Heart left ventricle (tissue), 16 donors: ENCODE data around the gene BICRA. TPM values are rescaled to one million over a fixed set of nuclear protein-coding genes. Genes with fewer than 3 reads are reported as not detected.
A peak's percentile ranks its signal among the peaks of the same experiment; 100 is the strongest.

ENCODE experiments used
- ATAC-seq, 4 donors: fragments of 200-7000 bp; cut with Tn5 transposase; one replicate each; pipeline ENCODE4 v1.9.1; 2020 to 2022; ENCODE audit warnings: moderate library complexity in 4 of 4, mild to moderate bottlenecking in 3 of 4, moderate number of reproducible peaks in 1 of 4
- DNase-seq, 5 donors: peaks; one replicate each; pipeline ENCODE4 v3.0.0-alpha.2; 2020
- H3K27ac ChIP-seq, 12 donors: fragments of 200-600 bp; sonication (generic) in 4 of 12; one replicate each; pipeline versions ENCODE4 v1.5.0 to v1.8.0; 2016 to 2022; ENCODE audit warnings: mild to moderate bottlenecking in 2 of 12
- H3K27me3 ChIP-seq, 9 donors: fragments of 200-600 bp; sonication (generic) in 2 of 9; one replicate each; pipeline versions ENCODE4 v1.5.1 to v1.8.0; 2016 to 2022; ENCODE audit warnings: mild to moderate bottlenecking in 3 of 9
- H3K36me3 ChIP-seq, 9 donors: fragments of 200-600 bp; sonication (generic) in 2 of 9; one replicate each; pipeline versions ENCODE4 v1.5.0 to v1.8.0; 2018 to 2022; ENCODE audit warnings: mild to moderate bottlenecking in 2 of 9
- H3K4me1 ChIP-seq, 12 donors: fragments of 200-600 bp; sonication (generic) in 4 of 12; one replicate each; pipeline versions ENCODE4 v1.5.0 to v1.8.0; 2016 to 2022; ENCODE audit warnings: mild to moderate bottlenecking in 3 of 12
- H3K4me3 ChIP-seq, 12 donors: fragments of 200-600 bp; sonication (generic) in 4 of 12; one replicate each; pipeline versions ENCODE4 v1.5.0 to v1.8.0; 2017 to 2022; ENCODE audit warnings: mild to moderate bottlenecking in 9 of 12, moderate library complexity in 4 of 12
- H3K9me3 ChIP-seq, 12 donors: fragments of 200-600 bp; sonication (generic) in 4 of 12; one replicate each; pipeline versions ENCODE4 v1.5.0 to v1.8.0; 2016 to 2022; ENCODE audit warnings: mild to moderate bottlenecking in 1 of 12
- CTCF ChIP-seq, 12 donors: fragments of 200-600 bp; sonication (generic) in 4 of 12; IDR thresholded peaks; one replicate each; pipeline versions ENCODE4 v1.5.0 to v1.8.0; 2018 to 2022; ENCODE audit warnings: antibody characterized with exemption in 12 of 12, mild to moderate bottlenecking in 5 of 12
- POLR2A ChIP-seq, 2 donors: fragments of 450-650 bp; IDR thresholded peaks; one replicate each; pipeline ENCODE4 v1.6.1; 2017; ENCODE audit warnings: antibody characterized with exemption in 2 of 2, mild to moderate bottlenecking in 2 of 2, moderate library complexity in 2 of 2
- WGBS, 4 donors: extraction: QIAGEN DNeasy Blood & Tissue Kit in 2 of 4; methylation state at CpG; one replicate each; pipeline versions ENCODE4 v1.1.5 to v1.1.7; 2013 to 2018; 5-methylcytosine and 5-hydroxymethylcytosine counted together
- intact Hi-C, 10 donors: fragments of 100-400 bp; cut with DNase I; formaldehyde crosslinking; loops; one replicate each; pipeline versions ENCODE4 v1.11.1 to v1.14.2; 2022
- polyA plus RNA-seq, 2 donors: library from polyadenylated mRNA; stranded (reverse); fragments of 200-250 nt; gene quantifications; one replicate each; pipeline ENCODE4 v1.2.3, GENCODE V29; 2013
- total RNA-seq, 9 donors: library from RNA; depleted of rRNA in 2 of 9; stranded (reverse); fragments of >200 nt in 2 of 9; fragmentation: NEBNext Ultra II Directional in 3 of 9; extraction: Animal tissue kit (Norgen Biotek cat#: 25700) in 3 of 9; gene quantifications; one replicate each; pipeline versions ENCODE4 v1.1.0 to v1.2.4, GENCODE V29; 2016 to 2023
- donor health status: ischemic (EF 13 %, LVEDD 7.1; RV severe dilation, severe dysfunction).
- donor health status: healthy with polysubstance abuse.
- donor health status: DM: no; HTN: yes; CAD: no.
- donor health status: DM: no; HTN: no; CAD: no.
- donor health status: ischemic (EF 25% LVEDD 6.9; RV normal size, moderate dysfunction).
- donor health status: ischemic (EF 25% LVEDD 5.7; RV mildly dilated, moderate dysfunction).
- donor health status: healthy.
- donor health status: DM: yes; HTN: yes; CAD: no.
- donor health status: ischemic (EF 35%, LVEDD 5.7; RV mildly dilated, moderate dysfunction).
- donor health status: nonischemic (EF 11% LVEDD 7.7; RV severe dilation, severe dysfunction).
- donor health status: DM: yes; HTN: yes; CAD: no.
- donor health status: PGD.
- donor health status: ischemic (EF 29% LVEDD 5.4; RV normal size, mild dysfunction).
- donor health status: nonischemic (EF 23%, LVEDD 6.1; RV moderate dilation, normal function).

The BICRA gene
- total and polyA plus RNA-seq, 11 donors = 5.3 to 14.5 (median 8.5) TPM

- Histone ChIP-seq H3K36me3 (peaks cover 0 to 44% (median 33%) of the 10 kb centered on the region in 9 donors), H3K27ac (no peak overlapping the region), H3K4me1 (peaks cover 0 to 24% (median 12%) of the 10 kb centered on the region in 12 donors), H3K9me3 (no peaks in the 10 kb centered on the region), H3K27me3 (no peaks in the 10 kb centered on the region), H3K4me3 (no peak overlapping the region)
- no peak for TF ChIP-seq CTCF (IDR thresholded peaks at IDR 0.05)
- TF ChIP-seq POLR2A (IDR thresholded peaks at IDR 0.05) = no peak
- ATAC-seq (no peak), DNase-seq (no peak)
- WGBS, 4 donors = 95 to 99% (median 97%) methylated on average over 8 of the region's 8 CpGs
- intact Hi-C loops = no loop called here
These were observed 61.8 kb downstream of the BICRA start for GRCh38 chr19:47670736-47671135.

- WGBS, 4 donors = 97% methylated on average over 2 of the region's 2 CpGs
- no peak for DNase-seq
- Histone ChIP-seq H3K27me3 (no peaks in the 10 kb centered on the region), H3K27ac (no peak overlapping the region), H3K9me3 (no peaks in the 10 kb centered on the region), H3K4me3 (no peak overlapping the region), H3K4me1 (peaks cover 0 to 16% (median 11%) of the 10 kb centered on the region in 12 donors), H3K36me3 (peaks cover 0 to 50% (median 33%) of the 10 kb centered on the region in 9 donors)
- TF ChIP-seq CTCF (IDR thresholded peaks at IDR 0.05) (no peak), POLR2A (IDR thresholded peaks at IDR 0.05) (no peak)
- intact Hi-C loops = no loop called here
- ATAC-seq = no peak
These were observed 62.6 kb downstream of the BICRA start for GRCh38 chr19:47671499-47671898.

GRCh38 chr19:47673426-47673825, 64.5 kb downstream of the BICRA start:
- no peak for TF ChIP-seq POLR2A (IDR thresholded peaks at IDR 0.05)
- no peak for TF ChIP-seq CTCF (IDR thresholded peaks at IDR 0.05)
- Histone ChIP-seq H3K27me3 (no peaks in the 10 kb centered on the region), H3K4me1 (peaks cover 0 to 3% (median 0%) of the 10 kb centered on the region in 12 donors), H3K36me3 (peaks cover 0 to 65% (median 47%) of the 10 kb centered on the region in 9 donors), H3K4me3 (no peak overlapping the region), H3K27ac (no peak overlapping the region), H3K9me3 (no peaks in the 10 kb centered on the region)
- ATAC-seq (no peak), DNase-seq (peak in 1 of 5 donors; percentile 6)
- 91 to 96% (median 95%) methylated on average over 7 of the region's 7 CpGs for WGBS, 4 donors
- intact Hi-C loops = no loop called here

- intact Hi-C loops = no loop called here
- 83 to 91% (median 89%) methylated on average over 5 of the region's 5 CpGs for WGBS, 4 donors
- TF ChIP-seq POLR2A (IDR thresholded peaks at IDR 0.05) = no peak
- TF ChIP-seq CTCF (IDR thresholded peaks at IDR 0.05) = no peak
- Histone ChIP-seq H3K27ac (no peak overlapping the region), H3K4me3 (no peak overlapping the region), H3K36me3 (peaks cover 0 to 75% (median 53%) of the 10 kb centered on the region in 9 donors), H3K9me3 (no peaks in the 10 kb centered on the region), H3K4me1 (no peaks in the 10 kb centered on the region), H3K27me3 (no peaks in the 10 kb centered on the region)
- no peak for ATAC-seq
- peak in 1 of 5 donors; percentile 12 for DNase-seq
These were observed 65.6 kb downstream of the BICRA start for GRCh38 chr19:47674548-47674947.
